Natural killer cell (primary cell): ENCODE results near the gene ZFYVE16. TPM values are rescaled to one million over a fixed set of nuclear protein-coding genes. Genes with fewer than 3 reads are reported as not detected.
A peak's percentile ranks its signal among the peaks of the same experiment; 100 is the strongest.

Experiments
- ATAC-seq, 3 donors: fragments of 150-1000 bp in 2 of 3; fragments of 200-7000 bp in 1 of 3; cut with Tn5 transposase; 1 replicate in 1 of 3; 2 replicates in 2 of 3; pipeline ENCODE4 v1.10.0; 2021; ENCODE audit warnings: mild to moderate bottlenecking in 2 of 3, moderate library complexity in 2 of 3
- DNase-seq, 2 donors: peaks; one replicate each; pipeline versions ENCODE4 v3.0.0 to v3.0.0-alpha.2; 2013 to 2021; ENCODE audit warnings: mixed read lengths in 1 of 2
- H3K27ac ChIP-seq: one replicate; pipeline ENCODE4 v1.5.1; 2013; ENCODE audit warnings: mild to moderate bottlenecking, low read length
- H3K27me3 ChIP-seq: one replicate; pipeline ENCODE4 v1.6.1; 2013; ENCODE audit warnings: low read length; ENCODE audit not compliant: control insufficient read depth, insufficient read depth
- H3K36me3 ChIP-seq: one replicate; pipeline ENCODE4 v1.6.1; 2013; ENCODE audit warnings: low read length; ENCODE audit not compliant: control insufficient read depth, insufficient read depth
- H3K4me1 ChIP-seq: one replicate; pipeline ENCODE4 v1.6.1; 2013; ENCODE audit warnings: low read length; ENCODE audit not compliant: control insufficient read depth, insufficient read depth
- H3K4me3 ChIP-seq: one replicate; pipeline ENCODE4 v1.5.1; 2013; ENCODE audit warnings: low read length
- H3K9me3 ChIP-seq: one replicate; pipeline ENCODE4 v1.6.1; 2013; ENCODE audit warnings: low read length; ENCODE audit not compliant: control insufficient read depth, insufficient read depth
- H3K27ac Mint-ChIP-seq, 2 donors: one replicate each; pipeline ENCODE4 v1.8.0; 2022; ENCODE audit warnings: mild to moderate bottlenecking in 2 of 2, mixed read lengths in 2 of 2, moderate library complexity in 1 of 2
- H3K27me3 Mint-ChIP-seq, 2 donors: one replicate each; pipeline ENCODE4 v1.8.0; 2022; ENCODE audit warnings: low read depth in 2 of 2, mixed read lengths in 2 of 2
- H3K36me3 Mint-ChIP-seq: one replicate; pipeline ENCODE4 v1.8.0; 2022; ENCODE audit warnings: mixed read lengths
- H3K4me1 Mint-ChIP-seq, 2 donors: one replicate each; pipeline ENCODE4 v1.8.0; 2022; ENCODE audit warnings: mixed read lengths in 2 of 2
- H3K4me3 Mint-ChIP-seq: one replicate; pipeline ENCODE4 v1.8.0; 2022; ENCODE audit warnings: mild to moderate bottlenecking, moderate library complexity, mixed read lengths
- H3K9me3 Mint-ChIP-seq, 2 donors: one replicate each; pipeline ENCODE4 v1.8.0; 2022; ENCODE audit warnings: mixed read lengths in 2 of 2
- WGBS: methylation state at CpG from one replicate; pipeline ENCODE4 v1.1.7; 2013; ENCODE audit warnings: missing lambda C conversion rate; ENCODE audit not compliant: insufficient coverage; 5-methylcytosine and 5-hydroxymethylcytosine counted together
- intact Hi-C: fragments of 100-400 bp; cut with micrococcal nuclease; formaldehyde crosslinking; loops from one replicate; pipeline ENCODE4 v1.14.2; 2022
- total RNA-seq, 4 donors: library from RNA; stranded (reverse); fragments of 120-200 nt in 1 of 4; gene quantifications; one replicate each; pipeline versions ENCODE4 v1.2.3 to v1.2.4, GENCODE V29; 2013 to 2022
- TF ChIP-seq, protein P1 (sequence below): fragments of 200-600 bp; IDR thresholded peaks from one replicate; pipeline ENCODE4 v1.8.0; 2022; ENCODE audit warnings: antibody characterized with exemption

The ZFYVE16 gene
- total RNA-seq, 3 donors from 2014 or later (not counting 1 experiment from before 2014, with no cell fraction given), result 24.4 to 36.6 (median 30.1) TPM

DNA sequence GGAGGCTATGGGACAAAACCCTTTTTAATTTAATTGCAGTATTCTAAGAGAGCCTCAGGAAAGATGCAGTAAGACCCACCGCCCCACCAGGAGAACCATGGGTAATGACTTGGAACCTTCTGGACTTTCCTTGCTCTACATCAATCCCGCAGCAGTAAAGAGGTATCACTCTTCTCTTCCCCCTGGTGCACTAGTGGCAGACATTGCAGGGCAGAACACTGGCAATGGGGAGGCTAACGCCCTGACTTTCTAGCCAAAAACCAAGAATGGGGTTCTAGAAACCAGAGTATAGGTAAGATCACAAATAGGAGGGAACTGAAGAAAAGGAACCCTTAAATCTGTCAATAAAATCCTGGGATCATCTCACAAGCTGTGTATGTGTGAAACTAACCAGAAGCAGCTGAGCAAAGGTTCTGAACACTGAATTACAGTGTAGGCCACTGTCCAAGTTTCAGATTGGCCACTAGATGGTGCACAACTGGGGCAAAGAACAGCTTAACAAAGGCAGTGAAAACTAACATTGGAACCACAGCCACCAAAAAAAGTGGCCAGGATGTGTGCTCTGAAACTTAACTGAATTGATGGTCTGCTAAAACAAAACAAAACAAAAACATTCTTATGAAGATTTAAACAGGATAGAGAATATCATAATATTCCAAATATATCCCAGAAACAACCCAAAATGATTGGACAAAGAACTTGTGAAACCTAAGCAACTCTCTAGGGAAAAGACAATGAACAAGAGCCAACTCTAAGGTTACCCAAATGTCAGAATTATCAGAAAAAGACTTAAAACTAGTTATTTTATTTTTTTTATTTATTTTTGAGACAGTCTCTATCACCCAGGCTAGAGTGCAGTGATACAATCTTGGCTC is 73.4 kb downstream of the ZFYVE16 start:
- TF ChIP-seq, protein P1, sequence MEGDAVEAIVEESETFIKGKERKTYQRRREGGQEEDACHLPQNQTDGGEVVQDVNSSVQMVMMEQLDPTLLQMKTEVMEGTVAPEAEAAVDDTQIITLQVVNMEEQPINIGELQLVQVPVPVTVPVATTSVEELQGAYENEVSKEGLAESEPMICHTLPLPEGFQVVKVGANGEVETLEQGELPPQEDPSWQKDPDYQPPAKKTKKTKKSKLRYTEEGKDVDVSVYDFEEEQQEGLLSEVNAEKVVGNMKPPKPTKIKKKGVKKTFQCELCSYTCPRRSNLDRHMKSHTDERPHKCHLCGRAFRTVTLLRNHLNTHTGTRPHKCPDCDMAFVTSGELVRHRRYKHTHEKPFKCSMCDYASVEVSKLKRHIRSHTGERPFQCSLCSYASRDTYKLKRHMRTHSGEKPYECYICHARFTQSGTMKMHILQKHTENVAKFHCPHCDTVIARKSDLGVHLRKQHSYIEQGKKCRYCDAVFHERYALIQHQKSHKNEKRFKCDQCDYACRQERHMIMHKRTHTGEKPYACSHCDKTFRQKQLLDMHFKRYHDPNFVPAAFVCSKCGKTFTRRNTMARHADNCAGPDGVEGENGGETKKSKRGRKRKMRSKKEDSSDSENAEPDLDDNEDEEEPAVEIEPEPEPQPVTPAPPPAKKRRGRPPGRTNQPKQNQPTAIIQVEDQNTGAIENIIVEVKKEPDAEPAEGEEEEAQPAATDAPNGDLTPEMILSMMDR, result peak; percentile 24
- Histone ChIP-seq H3K9me3 (peaks cover 11% of the 10 kb centered on the region), H3K27ac (no peak overlapping the region), H3K4me3 (no peak overlapping the region), H3K36me3 (peaks cover 6% of the 10 kb centered on the region), H3K27me3 (no peaks in the 10 kb centered on the region), H3K4me1 (no peaks in the 10 kb centered on the region)
- no peaks in the 10 kb centered on the region for H3K4me1 Mint-ChIP-seq
- 100% methylated on average over 3 of the region's 3 CpGs for whole genome bisulfite sequencing
- DNase-seq, result peak in 1 of 2 donors; percentile 58
- intact Hi-C loops, result loop anchor here (5.0 kb wide), 1 partner anchor 191 kb away; no protein-coding TSS in a partner anchor
- H3K9me3 Mint-ChIP-seq, result peaks cover 5 to 8% of the 10 kb centered on the region in 2 donors
- peak in 2 of 3 donors; percentile 70 to 76 for ATAC-seq
- peaks cover 18% of the 10 kb centered on the region for H3K36me3 Mint-ChIP-seq
- H3K4me3 Mint-ChIP-seq, result no peak overlapping the region
- peaks cover 0 to under 1% of the 10 kb centered on the region in 2 donors for H3K27me3 Mint-ChIP-seq
- no peak overlapping the region for H3K27ac Mint-ChIP-seq

DNA sequence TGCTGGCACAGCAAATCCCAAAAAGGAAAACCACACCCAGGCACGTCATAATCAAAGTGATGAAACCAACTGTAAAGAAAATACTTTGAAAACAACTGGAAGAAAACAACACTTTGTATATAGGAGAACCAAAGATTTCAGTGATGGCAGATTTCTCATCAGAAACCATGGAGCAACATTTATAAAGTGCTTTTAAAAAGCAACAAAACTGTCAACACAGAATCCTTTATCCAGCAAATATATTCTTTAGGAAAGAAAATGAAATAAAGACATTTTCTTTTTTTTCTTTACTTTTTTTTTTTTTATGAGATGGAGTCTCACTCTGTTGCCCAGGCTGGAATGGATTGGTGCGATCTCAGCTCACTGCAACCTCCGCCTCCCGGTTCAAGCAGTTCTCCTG is 74.7 kb downstream of the ZFYVE16 start:
- TF ChIP-seq, protein P1, result no peak
- no peak overlapping the region for H3K4me3 Mint-ChIP-seq
- H3K27ac Mint-ChIP-seq, result no peak overlapping the region
- peaks cover 9 to 12% of the 10 kb centered on the region in 2 donors for H3K27me3 Mint-ChIP-seq
- DNase-seq, result no peak
- peaks cover 11% of the 10 kb centered on the region for H3K9me3 ChIP-seq
- H3K9me3 Mint-ChIP-seq, result peaks cover 5 to 8% of the 10 kb centered on the region in 2 donors
- intact Hi-C loops, result loop anchor here (5.0 kb wide), 1 partner anchor 190 kb away; no protein-coding TSS in a partner anchor
- H3K36me3 ChIP-seq, result peaks cover under 1% of the 10 kb centered on the region
- peaks cover 2% of the 10 kb centered on the region for H3K4me1 ChIP-seq
- ATAC-seq, result no peak
- no peak overlapping the region for H3K4me3 ChIP-seq
- peaks cover 4 to 9% of the 10 kb centered on the region in 2 donors for H3K4me1 Mint-ChIP-seq
- H3K27ac ChIP-seq, result no peak overlapping the region
- H3K27me3 ChIP-seq, result no peaks in the 10 kb centered on the region
- 73% methylated on average over 4 of the region's 4 CpGs for WGBS
- H3K36me3 Mint-ChIP-seq, result peaks cover 28% of the 10 kb centered on the region

DNA sequence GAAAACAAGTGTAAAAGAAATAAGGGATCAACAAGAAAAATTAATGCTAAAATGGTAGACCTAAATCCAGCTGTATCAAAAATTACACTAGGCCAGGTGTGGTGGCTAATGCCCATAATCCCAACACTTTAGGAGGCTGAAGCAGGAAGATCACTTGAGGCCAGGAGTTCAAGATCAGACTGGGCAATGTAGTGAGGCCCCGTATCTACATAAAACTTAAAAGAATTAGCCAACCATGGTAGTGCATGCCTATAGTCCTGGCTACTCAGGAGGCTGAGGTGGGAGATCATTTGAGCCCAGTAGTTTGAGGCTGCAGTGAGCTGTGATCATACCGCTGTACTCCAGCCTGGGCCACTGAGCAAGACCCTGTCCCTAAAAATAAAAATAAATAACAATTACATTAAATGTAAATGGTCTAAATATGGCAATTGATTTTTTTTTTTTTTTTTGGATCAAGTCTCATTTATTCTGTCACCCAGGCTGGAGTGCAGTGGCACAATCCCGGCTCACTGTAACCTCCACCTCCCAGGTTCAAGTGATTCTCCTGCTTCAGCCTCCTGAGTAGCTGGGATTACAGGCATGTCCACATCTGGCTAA is 75.9 kb downstream of the ZFYVE16 start:
- ATAC-seq, result no peak
- no peak for DNase-seq
- Histone ChIP-seq H3K9me3 (peaks cover 11% of the 10 kb centered on the region), H3K4me1 (peaks cover 12% of the 10 kb centered on the region), H3K36me3 (no peaks in the 10 kb centered on the region), H3K4me3 (no peak overlapping the region), H3K27ac (no peak overlapping the region), H3K27me3 (peaks cover 5% of the 10 kb centered on the region)
- H3K4me3 Mint-ChIP-seq, result no peak overlapping the region
- intact Hi-C loops, result loop anchor here (5.0 kb wide), 1 partner anchor 189 kb away; no protein-coding TSS in a partner anchor
- peaks cover 9 to 12% of the 10 kb centered on the region in 2 donors for H3K4me1 Mint-ChIP-seq
- TF ChIP-seq, protein P1, result no peak
- H3K9me3 Mint-ChIP-seq, result peaks cover 5 to 8% of the 10 kb centered on the region in 2 donors
- H3K27ac Mint-ChIP-seq, result no peak overlapping the region
- peaks cover 9 to 17% of the 10 kb centered on the region in 2 donors for H3K27me3 Mint-ChIP-seq
- H3K36me3 Mint-ChIP-seq, result peaks cover 28% of the 10 kb centered on the region
- 100% methylated on average over 2 of the region's 3 CpGs for WGBS
